ES-I3 (cell line): ENCODE data around the gene TOR1AIP1.

Experiments
- H3K36me3 ChIP-seq: 2 replicates; pipeline ENCODE4 v1.6.1; 2013; ENCODE audit warnings: mild to moderate bottlenecking, low read length, control low read depth, moderate library complexity; ENCODE audit not compliant: insufficient read depth
- H3K4me1 ChIP-seq: 2 replicates; pipeline ENCODE4 v1.6.1; 2013; ENCODE audit warnings: mild to moderate bottlenecking, control low read depth, low read length; ENCODE audit not compliant: insufficient read depth
- H3K9ac ChIP-seq: 2 replicates; pipeline ENCODE4 v1.6.1; 2013; ENCODE audit warnings: low read depth, mild to moderate bottlenecking, low read length, moderate library complexity
- H3K9me3 ChIP-seq: 2 replicates; pipeline ENCODE4 v1.6.1; 2013; ENCODE audit warnings: mild to moderate bottlenecking, low read length, moderate library complexity; ENCODE audit not compliant: control insufficient read depth, insufficient read depth

Gene TOR1AIP1

GRCh38 chr1:179871940-179872339, 10.1 kb upstream of the TOR1AIP1 start:
- peaks cover 4% of the 10 kb centered on the region for H3K36me3 ChIP-seq
- no peaks in the 10 kb centered on the region for H3K4me1 ChIP-seq
- H3K9me3 ChIP-seq, result no peaks in the 10 kb centered on the region
- H3K9ac ChIP-seq, result no peak overlapping the region

GRCh38 chr1:179872558-179872957, 9.5 kb upstream of the TOR1AIP1 start:
- Histone ChIP-seq H3K36me3 (peaks cover 4% of the 10 kb centered on the region; the same call in 1 of the 2 replicates), H3K9ac (no peak overlapping the region), H3K9me3 (no peaks in the 10 kb centered on the region), H3K4me1 (no peaks in the 10 kb centered on the region)

GRCh38 chr1:179873438-179873851, 8.6 kb upstream of the TOR1AIP1 start:
- Histone ChIP-seq H3K4me1 (no peaks in the 10 kb centered on the region), H3K36me3 (peaks cover 4% of the 10 kb centered on the region; the same call in 1 of the 2 replicates), H3K9ac (no peak overlapping the region), H3K9me3 (no peaks in the 10 kb centered on the region)

GRCh38 chr1:179875596-179876299, 6.3 kb upstream of the TOR1AIP1 start:
- H3K9me3 ChIP-seq, result no peaks in the 10 kb centered on the region
- no peak overlapping the region for H3K9ac ChIP-seq
- no peaks in the 10 kb centered on the region for H3K4me1 ChIP-seq
- H3K36me3 ChIP-seq, result peaks cover 4% of the 10 kb centered on the region; the same call in 1 of the 2 replicates

- peak overlapping the region; percentile 86; the same call in 1 of the 2 replicates for H3K9ac ChIP-seq
- no peaks in the 10 kb centered on the region for H3K4me1 ChIP-seq
Observed at GRCh38 chr1:179876300-179876715, 5.8 kb upstream of the TOR1AIP1 start.

GRCh38 chr1:179877586-179878265, 4.4 kb upstream of the TOR1AIP1 start, which contains the start of gene TOR1AIP2:
Gene TOR1AIP2 (minus strand): TSS chr1:179877803. CDS start chr1:179852665, 25,138 bp downstream.
- peak within 1 kb of the TSS; percentile 86 for H3K9ac ChIP-seq
- H3K9me3 ChIP-seq, result no peaks in the 10 kb centered on the region
- no peaks in the 10 kb centered on the region for H3K4me1 ChIP-seq
- H3K36me3 ChIP-seq, result 0 out of 2 replicates have a peak, but pooled peaks cover under 1% of the 10 kb centered on the region

More at GRCh38 chr1:179876300-179876715, 5.8 kb upstream of the TOR1AIP1 start:
- peaks cover 4% of the 10 kb centered on the region; the same call in 1 of the 2 replicates for H3K36me3 ChIP-seq
- H3K9me3 ChIP-seq, result no peaks in the 10 kb centered on the region

GRCh38 chr1:179879797-179880196, 2.3 kb upstream of the TOR1AIP1 start:
- Histone ChIP-seq H3K4me1 (no peaks in the 10 kb centered on the region), H3K36me3 (no peaks in the 10 kb centered on the region), H3K9ac (no peak overlapping the region), H3K9me3 (no peaks in the 10 kb centered on the region)

GRCh38 chr1:179881642-179882252, 338 bp upstream of the TOR1AIP1 start:
- no peaks in the 10 kb centered on the region for H3K36me3 ChIP-seq

GRCh38 chr1:179883040-179883744, 1.1 kb downstream of the TOR1AIP1 start:
- no peaks in the 10 kb centered on the region for H3K4me1 ChIP-seq
- H3K36me3 ChIP-seq, result no peaks in the 10 kb centered on the region
- peak overlapping the region; percentile 93 for H3K9ac ChIP-seq
- H3K9me3 ChIP-seq, result no peaks in the 10 kb centered on the region

More at GRCh38 chr1:179881642-179882252, 338 bp upstream of the TOR1AIP1 start:
- H3K9ac ChIP-seq, result peak overlapping the region; percentile 93
- H3K9me3 ChIP-seq, result no peaks in the 10 kb centered on the region
- H3K4me1 ChIP-seq, result no peaks in the 10 kb centered on the region

GRCh38 chr1:179883745-179884138, 1.7 kb downstream of the TOR1AIP1 start:
- Histone ChIP-seq H3K9me3 (no peaks in the 10 kb centered on the region), H3K4me1 (no peaks in the 10 kb centered on the region), H3K36me3 (no peaks in the 10 kb centered on the region), H3K9ac (peak overlapping the region; percentile 93; the same call in 1 of the 2 replicates)

- no peaks in the 10 kb centered on the region for H3K36me3 ChIP-seq
- no peaks in the 10 kb centered on the region for H3K4me1 ChIP-seq
- H3K9ac ChIP-seq, result no peak overlapping the region
- no peaks in the 10 kb centered on the region for H3K9me3 ChIP-seq
Observed at GRCh38 chr1:179888071-179888470, 6.0 kb downstream of the TOR1AIP1 start.

- Histone ChIP-seq H3K4me1 (no peaks in the 10 kb centered on the region), H3K9me3 (no peaks in the 10 kb centered on the region), H3K36me3 (no peaks in the 10 kb centered on the region), H3K9ac (no peak overlapping the region)
Observed at GRCh38 chr1:179889589-179889988, 7.5 kb downstream of the TOR1AIP1 start.

- no peaks in the 10 kb centered on the region for H3K9me3 ChIP-seq
- no peaks in the 10 kb centered on the region for H3K4me1 ChIP-seq
- H3K9ac ChIP-seq, result no peak overlapping the region
- H3K36me3 ChIP-seq, result peaks cover 3% of the 10 kb centered on the region; the same call in 1 of the 2 replicates
Observed at GRCh38 chr1:179910934-179911333, 28.8 kb downstream of the TOR1AIP1 start.

- peaks cover 3% of the 10 kb centered on the region; the same call in 1 of the 2 replicates for H3K36me3 ChIP-seq
- H3K9ac ChIP-seq, result no peak overlapping the region
- H3K9me3 ChIP-seq, result no peaks in the 10 kb centered on the region
- H3K4me1 ChIP-seq, result no peaks in the 10 kb centered on the region
Observed at GRCh38 chr1:179911812-179912211, 29.7 kb downstream of the TOR1AIP1 start.
